HL-60/S4 treated with retinoic acid at 250 ng/mL for 4 days and 3 days (cell line): ENCODE results near the gene DLEU7.

Experiments
- in situ Hi-C: fragments of 300-500 bp; cut with MboI; formaldehyde crosslinking; loops from 2 replicates; pipeline ENCODE4 v1.7.0; 2022; ENCODE audit warnings: low sequenced_read_pairs

The DLEU7 gene

GRCh38 chr13:50798923-50799322, 44.6 kb downstream of the DLEU7 start:
- in situ Hi-C loops, result no loop called here

DNA sequence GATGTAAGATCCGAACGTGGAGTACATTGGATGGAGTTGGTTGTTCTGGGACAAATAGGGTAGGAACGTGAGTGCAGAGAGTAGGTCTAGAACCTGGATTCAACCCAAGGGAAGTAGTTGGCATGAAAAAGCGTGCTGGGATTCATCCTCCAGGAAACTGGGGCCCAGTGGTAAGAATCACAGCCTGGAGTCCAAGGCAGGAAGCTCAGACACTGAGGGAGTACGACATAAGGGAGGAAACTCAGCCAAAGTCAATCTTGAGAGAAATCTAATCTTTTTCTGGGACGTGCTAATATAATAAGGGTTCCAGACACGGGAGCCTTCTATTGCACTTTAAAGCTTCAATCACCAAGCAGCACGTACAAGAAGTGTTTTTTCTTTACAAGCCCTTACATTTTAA, 46.4 kb downstream of the DLEU7 start:
- in situ Hi-C loops, result no loop called here

DNA sequence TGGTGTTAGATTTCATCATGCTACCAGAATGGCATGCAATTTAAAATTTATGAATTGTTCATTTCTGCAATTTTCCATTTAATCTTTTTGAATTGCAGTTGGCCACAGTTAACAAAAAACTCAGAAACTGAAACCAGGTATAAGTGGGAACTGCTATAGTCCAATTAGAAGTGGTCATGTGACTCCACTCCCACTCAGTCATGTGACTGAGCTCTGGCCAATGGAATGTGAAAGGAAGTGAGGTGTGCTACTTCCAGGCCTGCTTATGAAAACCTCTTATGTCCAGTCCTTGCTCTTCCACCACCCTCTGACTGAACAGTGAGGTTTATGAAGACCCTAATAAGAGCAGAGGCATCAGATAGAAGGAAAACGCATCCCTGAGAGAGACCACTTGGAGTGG, 47.0 kb downstream of the DLEU7 start:
- in situ Hi-C loops, result no loop called here

DNA sequence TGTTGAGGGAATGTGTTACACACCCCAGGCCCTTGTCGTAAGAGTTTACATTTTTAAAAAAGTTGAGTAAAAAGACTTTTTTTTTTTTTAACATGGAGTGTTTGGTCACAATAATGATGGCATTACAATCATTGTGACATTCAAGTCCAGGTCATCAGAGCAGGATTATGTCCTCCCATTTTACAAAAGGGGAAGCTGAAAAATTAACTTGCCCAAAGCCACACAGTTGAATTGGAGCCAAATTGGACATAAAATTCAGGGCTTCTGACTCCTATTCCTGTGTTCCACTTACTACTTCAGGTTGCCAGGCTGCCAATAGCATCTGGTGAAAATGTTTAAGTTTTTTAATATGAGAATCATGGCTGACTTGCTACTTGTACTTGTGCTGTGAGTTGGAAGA, 49.3 kb downstream of the DLEU7 start:
- in situ Hi-C loops, result no loop called here

GRCh38 chr13:50793026-50793425, 50.5 kb downstream of the DLEU7 start:
- in situ Hi-C loops, result no loop called here

DNA sequence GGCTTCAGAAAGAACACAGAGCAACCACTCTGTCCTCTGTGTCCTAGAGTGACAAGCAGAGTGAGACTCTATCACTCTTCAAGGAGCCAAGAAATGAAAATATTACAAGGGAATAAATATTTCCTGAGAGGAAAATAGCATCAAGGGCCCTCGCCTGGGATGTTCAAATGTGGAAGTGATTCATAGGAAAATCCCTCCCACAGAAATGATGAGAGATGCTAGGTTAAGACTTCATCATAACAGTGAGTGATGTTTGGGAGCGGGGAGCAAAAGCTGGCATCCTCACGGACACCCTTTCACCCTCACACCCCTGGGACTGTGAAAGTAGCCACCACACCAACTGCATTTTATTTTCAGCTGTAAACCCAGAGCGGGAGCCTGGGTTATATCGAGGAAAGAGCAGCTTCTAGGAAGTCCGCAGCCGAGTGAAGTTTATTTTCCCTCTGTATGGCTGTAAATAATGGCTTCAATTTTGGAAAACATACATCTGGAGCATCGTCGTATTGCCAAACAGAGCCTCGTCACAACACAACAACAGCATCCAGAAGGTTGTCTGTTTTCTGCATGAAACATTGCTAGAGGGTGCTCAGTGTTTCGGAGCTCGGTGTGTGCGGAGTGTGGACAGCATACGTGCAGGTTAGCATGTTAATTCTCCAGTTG, 54.8 kb downstream of the DLEU7 start:
- in situ Hi-C loops, result no loop called here

GRCh38 chr13:50787316-50788195, 55.9 kb downstream of the DLEU7 start:
- in situ Hi-C loops, result no loop called here

DNA sequence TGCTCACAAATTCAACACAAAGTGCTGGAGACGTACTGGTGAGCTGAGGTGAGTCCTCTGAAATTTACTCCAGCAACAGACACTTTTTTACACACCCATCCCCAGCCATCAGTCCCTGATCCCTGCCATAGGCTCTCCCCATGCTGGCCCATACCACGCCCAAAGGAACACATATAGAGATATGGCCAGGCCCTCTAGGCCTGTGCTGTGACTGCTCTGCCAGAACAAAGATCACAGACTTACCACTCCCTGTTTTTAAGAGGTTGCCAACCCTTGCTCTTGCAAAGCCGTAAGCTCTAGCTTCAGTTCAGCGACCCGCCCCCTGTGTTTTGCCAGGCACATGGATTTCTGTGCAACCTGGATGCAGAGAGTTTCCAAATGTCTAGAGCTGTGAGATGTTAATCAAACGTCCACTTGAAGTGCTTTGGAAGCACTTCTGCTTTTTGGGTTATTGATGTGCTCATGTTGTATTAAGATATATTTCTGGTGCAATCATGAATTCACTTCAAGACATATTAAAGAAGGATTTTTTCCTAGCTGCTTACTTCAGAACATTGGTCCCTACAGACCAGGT, 59.7 kb downstream of the DLEU7 start:
- in situ Hi-C loops, result no loop called here

GRCh38 chr13:50783066-50783465, 60.4 kb downstream of the DLEU7 start:
- in situ Hi-C loops, result no loop called here

DNA sequence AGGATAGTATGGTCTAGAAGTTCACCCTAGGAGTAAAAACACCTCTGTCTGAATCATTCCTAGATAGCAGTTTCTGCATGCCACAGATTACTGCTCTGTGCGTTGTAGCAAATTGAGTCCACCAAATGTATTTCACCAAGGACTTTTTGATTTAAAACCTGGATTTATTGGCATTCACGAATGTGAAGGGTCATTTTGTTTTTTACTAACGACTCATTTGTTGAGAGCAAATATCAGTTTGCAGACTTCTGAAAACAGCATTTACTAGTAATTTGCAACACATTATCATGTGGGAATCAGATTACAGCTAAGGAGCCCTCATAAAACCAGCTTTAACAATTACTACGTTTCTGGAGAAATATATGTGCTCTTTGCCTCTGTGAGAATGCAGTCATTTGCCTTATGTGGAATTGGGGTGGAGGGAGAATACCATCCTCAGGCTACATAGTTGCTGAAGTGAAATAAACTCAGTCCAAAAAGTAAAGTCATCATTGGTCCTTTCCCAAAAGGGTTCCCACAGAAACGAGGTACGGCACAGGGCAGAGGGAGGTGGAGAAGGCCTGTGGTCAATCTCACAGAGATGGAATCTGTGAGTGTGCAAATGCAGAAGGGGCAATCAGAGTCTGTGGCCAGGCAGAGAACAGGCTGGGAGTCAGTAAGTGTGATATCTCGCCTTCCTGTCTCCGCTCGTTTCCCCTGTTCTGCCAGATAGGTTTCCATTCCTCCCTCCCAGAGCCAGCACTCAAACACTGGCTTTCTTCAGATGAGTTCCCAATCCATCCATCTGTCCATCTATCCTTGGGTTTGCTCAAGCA, 63.1 kb downstream of the DLEU7 start:
- in situ Hi-C loops, result no loop called here

DNA sequence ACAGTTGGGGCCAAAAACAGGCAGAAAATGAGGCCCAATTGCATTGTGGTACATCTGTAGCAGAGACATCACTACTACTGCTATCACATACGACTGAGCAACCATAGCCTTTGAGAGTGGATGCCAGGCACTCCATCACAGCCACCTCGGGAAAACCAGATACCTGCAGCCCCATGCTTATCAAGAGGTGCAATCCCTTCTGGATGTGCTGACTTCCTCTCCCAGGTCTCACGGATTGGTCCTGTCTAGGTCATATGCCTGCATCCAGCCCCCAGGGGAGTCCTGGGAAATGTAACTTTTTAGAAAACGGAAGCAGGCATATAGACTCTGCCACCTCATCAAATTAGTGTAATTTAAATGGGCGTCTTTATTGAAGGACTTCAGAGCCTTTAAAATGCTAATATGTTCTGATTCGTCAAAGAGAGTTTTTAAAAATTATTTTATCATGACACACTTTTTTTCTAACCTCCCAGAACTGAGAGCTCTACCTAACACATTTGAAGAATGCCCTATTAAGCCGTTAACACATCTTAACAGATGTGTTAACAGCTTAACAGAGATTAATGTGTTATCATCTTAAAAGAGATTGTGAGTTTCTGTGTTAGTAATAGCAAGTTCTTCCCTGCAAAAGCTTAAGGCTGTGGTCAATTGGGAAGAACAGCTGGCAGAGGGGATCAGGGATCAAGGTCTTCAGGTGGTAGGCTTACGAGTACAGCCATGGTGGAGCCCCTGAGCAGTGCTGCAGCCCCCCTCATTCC, 63.9 kb downstream of the DLEU7 start:
- in situ Hi-C loops, result no loop called here
